T-helper 9 cell (primary cell): Measurements from ENCODE around the gene CLDN15.
A peak's percentile ranks its signal among the peaks of the same experiment; 100 is the strongest.
"Not testable (repeated sequence)": the region's sequence is repeated elsewhere in the genome, so short reads cannot be mapped to it uniquely, and the experiment has no call there.

Experiments
- DNase-seq: peaks from one replicate; pipeline ENCODE4 v3.0.0-alpha.2; 2020
- total RNA-seq, 2 donors: gene quantifications; one replicate each; lab custom pipeline; 2026; lab: John Stamatoyannopoulos, UW

CLDN15 gene, protein sequence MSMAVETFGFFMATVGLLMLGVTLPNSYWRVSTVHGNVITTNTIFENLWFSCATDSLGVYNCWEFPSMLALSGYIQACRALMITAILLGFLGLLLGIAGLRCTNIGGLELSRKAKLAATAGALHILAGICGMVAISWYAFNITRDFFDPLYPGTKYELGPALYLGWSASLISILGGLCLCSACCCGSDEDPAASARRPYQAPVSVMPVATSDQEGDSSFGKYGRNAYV
- total RNA-seq = 14.5 to 24.8 reads per million in 2 donors

DNA sequence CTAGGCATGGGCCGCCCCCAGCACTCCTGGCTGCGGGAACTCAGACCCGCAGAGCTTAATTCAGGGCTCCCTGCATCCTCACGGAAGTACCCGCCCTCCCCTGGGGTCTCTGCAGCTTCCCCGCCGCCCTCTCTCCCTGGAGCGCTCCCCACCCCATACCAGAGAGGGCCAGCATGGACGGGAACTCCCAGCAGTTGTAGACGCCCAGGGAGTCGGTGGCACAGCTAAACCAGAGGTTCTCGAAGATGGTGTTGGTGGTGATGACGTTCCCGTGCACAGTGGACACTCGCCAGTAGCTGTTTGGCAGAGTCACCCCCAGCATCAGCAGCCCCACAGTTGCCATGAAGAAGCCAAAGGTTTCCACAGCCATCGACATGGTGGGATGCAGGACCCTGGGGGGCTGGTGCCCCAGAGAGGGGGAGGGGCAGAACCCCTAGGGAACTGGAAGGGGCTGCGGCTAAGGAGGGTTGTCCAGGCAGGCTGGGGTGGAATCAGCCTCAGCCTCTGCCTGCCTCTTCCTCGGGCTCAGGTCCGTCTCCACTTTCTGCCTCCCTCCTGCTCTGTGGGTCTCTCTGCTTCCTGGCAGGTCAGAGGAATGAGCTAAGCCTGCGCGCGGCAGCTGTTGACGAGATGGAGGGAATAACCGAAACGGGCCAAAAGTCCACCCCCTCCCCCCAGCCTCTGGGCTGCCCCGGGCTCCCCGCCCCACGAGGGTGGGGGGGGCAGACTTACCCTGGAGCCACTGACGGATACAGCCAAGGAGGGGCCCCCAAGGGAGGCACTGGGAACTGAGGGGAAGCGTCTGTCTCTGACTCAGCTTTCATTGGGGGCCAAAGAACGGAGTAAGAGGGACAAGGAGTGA lies at the start of gene CLDN15:
CLDN15 (minus strand) TSS at position 597 of the 862 bp plus-strand sequence; CDS start at position 376, 221 bp downstream.
- DNase-seq = no peak

DNA sequence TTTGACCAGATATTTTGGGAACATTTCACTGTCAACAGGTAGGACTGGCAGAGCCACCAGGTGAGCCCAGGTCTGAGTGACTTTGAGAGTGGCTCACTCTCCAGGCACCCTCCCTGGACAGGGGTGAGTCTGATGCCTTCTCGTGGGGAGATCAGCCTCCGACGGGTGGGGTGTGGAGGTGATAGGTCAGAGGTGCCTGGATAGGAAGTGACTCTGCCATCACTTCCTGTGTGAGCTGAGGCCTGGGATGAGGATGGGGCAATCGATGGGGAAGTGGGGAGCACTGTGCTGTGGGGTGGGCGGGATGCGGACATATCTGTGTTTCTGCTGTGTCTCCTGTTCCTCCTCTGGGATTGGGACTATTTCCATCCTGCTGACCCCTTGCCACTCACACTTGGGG lies 49.4 kb upstream of the CLDN15 start:
- no peak for DNase-seq

DNA sequence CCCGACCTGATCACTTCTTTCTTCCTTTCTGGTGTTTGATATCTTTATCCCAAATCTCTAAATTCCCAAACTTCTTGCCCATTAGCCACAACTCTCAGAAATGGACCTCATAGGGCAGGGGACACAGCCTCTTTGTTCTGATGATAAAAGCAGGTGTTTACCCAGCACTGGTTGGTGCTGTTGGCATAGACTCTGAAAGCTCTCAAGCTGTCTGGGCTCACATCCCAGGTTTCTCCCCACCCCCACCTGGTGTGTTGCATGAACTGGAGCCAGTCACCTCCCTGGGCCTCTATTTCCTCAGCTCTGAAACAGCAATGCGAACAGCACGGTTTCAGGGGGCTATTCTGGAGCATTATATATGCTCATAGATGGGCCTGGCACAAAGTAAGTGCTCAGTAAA lies 48.3 kb upstream of the CLDN15 start:
- not testable (repeated sequence) for DNase-seq

DNA sequence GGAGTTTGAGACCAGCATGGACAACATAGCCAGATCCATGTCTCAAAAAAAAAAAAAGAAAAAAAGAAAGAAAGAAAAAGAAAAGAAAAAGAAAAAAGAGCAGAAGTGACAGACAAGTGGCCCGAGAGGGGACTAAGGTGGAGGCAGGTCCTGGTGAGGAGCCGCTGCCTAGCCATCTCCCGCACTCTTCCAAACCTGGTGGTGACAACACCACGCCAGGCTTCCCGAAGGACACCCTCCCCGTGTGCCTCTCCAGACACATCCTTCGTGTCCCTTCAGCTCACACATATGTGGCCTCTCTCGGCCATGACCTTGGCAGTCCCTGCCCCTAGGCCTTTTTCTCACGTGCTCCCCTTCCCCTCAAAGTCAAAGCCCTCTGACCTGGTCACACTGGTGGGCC lies 47.6 kb upstream of the CLDN15 start:
- no peak for DNase-seq

DNA sequence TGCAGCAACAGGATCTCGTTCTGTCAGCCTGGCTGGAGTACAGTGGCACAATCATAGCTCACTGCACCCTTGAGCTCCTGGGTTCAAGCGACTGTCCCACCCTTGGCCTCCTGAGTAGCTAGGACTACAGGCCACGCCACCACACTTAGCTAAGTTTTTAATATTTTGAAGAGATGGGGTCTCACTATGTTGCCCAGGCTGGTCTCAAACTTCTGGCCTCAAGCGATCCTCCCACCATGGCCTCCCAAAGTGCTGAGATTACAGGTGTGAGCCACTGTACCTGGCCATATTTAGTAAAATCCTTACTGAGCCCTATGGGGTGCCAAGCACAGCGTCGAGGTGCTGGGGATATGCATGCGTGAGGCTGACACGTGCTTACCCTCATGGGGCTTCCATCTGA lies 43.3 kb upstream of the CLDN15 start:
- DNase-seq = not testable (repeated sequence)

DNA sequence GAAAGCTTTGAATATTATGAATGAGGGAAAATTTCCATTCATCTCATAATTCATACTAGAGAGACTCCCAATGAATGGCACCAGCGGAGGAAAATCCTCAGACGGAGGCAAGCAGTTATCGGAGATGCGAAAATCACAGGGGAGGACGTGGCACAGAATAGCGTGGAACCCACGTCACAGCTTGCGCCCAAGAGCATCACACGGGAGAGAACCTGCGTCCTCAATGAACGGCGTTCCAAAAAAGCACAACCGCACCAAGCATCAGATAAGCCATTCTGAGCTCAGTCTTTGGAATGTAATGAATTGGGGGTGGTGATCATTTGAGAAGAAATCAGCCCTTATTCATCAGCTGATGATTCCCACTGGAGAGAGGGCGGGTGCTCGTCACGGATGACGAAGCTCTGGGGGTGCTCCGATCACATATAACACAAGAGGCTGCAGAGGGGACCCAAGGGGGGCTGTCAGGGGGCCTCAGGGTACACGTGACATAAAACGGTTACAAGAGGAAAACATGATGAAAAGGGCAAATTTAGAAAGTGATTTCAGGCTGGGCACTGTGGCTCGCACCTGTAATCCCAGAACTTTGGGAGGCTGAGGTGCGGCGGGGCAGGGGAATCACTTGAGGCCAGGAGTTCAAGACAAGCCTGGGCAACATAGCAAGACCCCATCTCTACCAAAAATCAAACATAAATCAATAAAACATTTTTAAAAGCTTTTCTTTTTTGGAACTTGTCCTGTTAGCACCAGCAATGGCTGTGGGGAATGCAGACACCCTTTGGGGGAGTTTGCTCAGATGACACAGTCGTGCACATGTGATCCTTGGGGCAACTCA lies 41.1 kb upstream of the CLDN15 start:
- no peak for DNase-seq

DNA sequence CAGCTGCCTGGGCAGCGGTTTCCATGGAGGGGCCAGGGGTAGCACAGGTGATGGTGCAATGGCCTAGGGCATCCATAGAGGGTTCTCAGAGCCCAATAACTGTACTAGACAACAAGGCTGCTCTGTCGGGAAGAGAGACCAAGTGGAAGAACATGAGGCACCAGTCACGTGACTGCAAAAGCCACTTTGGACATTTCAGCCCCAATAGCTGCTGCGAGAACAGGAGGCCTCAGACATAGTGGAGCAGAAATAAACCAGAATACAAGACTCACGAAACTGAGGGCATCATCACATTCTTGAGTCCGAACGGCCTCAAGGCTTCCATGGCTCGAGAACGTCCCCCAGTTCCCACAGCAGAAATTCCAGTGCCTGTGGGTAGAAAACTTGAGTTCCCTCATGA lies 39.6 kb upstream of the CLDN15 start:
- DNase-seq = no peak

DNA sequence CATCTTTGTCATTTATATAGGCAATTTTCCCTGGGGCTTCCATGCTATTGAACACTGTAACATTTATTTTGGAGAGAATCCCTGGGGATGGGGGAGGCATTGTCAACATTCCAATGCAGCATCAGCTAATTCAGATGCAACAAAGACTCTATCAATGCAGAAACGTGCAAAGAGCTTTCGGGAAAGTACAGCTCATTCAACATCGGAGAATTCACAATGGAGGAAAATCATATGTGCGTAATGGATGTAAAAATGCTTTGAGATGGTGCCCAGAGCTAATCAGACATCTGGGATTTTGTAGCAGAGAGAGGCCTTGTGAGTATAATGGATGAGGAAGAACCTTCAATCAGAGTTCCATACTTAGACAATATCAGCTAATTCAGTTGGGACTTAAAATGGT lies 35.6 kb upstream of the CLDN15 start:
- DNase-seq = no peak

DNA sequence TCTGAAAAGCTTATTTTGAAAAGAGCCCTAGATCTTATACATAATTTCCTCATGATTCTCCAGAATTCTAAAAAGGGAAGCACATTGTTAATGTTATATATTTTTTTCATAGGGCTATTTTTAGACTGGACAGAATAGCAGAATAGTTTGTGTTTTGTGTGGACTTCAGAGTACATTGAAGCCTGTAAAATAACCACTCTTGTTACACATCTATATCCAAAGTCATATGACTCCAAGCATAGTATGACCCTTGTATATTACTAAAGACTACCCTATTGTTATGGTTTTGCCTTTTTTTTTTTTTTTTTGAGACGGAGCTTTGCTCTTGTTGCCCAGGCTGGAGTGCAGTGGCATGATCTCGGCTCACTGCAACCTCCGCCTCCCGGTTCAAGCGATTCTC lies 33.4 kb upstream of the CLDN15 start:
- DNase-seq = no peak

DNA sequence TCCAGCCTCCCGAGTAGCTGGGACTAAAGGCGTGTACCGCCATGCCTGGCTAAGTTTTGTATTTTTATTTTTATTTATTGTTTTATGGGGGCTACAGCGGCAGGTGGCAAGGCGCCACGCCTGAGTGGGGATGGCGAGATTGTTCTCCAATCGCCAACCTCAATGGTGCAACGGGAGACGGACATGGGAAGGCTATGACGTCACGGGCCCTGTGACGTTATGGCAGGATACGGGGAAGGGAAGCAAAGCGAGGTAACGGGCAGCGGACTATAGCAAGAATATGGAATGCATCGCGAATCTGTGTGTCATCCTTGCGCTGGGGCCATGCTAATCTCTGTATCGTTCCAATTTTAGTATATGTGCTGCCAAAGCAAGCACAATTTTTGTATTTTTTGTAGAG lies 32.1 kb upstream of the CLDN15 start:
- no peak for DNase-seq

DNA sequence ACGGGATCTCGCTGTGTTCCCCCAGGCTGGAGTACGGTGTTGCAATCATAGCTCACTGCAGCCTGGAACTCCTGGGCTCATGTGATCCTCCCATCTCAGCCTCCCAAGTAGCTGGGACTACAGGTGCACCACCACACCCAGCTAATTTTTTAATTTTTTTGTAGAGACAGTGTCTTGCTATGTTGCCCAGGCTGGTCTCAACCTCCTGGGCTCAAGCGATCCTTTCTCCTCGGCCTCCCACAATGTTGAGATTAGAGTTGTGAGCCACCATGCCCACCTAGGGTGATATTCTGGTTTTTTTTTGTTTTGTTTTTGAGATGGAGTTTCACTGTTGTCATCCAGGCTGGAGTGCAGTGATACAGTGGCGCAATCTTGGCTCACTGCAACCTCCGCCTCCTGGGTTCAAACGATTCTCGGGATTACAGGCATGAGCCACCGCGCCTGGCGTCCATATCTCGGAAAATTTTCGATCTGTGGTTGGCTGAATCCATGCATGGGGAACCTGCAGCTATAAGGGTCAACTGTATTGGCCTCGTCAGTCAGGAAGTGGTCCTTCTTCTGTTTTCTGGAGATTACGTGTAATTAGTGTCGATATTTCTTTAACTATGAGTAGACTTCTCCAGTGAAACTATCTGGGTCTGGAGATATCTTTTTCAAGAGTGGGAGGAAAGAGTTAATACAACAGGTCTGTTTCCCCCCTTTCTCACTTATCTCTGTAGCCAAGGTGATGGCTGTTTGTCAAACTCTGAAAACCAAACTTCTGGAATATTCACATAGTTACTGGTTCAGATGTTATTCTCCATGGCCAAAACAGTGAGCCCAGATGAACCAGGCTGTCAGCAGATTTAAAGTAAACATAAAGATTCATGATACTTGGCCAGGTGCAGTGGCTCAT lies 28.3 kb upstream of the CLDN15 start:
- no peak for DNase-seq

DNA sequence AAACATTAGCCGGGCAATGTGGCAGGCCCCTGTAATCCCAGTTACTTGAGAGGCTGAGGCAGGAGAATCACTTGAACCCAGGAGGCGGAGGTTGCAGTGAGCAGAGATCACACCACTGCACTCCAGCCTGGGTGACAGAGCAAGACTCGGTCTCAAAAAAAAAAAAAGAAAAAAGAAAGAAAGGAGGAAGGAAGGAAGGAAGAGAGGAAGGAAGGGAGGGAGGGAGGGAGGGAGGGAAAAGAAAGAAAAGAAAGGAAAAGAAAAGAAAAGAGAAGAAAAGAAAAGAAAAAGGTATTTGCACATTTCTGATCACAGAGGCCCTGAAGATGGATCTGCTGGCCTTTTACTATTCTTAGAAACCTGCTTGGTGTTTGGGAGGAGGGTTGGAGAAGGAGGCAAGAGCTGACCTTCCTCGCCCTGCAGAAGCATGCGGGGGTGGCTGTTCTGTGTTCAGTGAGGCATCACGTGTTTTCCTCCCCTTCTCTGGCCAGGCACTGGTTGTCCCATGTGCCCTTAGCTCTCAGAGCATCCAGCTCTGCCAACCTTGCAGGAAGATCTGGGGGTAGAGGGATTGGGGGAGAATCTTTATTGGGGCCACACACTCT lies 26.6 kb upstream of the CLDN15 start:
- DNase-seq = not testable (repeated sequence)

DNA sequence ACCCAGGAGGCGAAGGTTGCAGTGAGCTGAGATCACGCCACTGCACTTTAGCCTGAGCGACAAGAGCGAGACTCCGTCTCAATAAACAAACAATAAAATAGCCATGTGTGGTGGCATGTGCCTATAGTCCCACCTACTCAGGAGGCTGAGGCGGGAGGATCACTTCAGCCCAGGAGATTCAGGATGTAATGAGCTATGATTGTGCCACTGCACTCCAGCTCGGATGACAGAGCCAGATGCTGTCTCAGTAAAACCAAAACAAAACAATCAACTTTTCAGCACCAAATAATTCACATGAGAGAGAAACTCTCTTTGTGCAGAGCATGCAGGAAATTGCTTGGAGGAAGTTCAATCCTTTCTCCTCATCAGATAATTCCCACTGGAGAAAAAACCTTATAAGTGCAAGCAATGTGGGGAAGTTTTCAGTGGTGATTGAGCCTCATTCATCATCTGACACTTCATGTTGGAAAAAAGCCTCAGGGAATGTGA lies 20.7 kb upstream of the CLDN15 start:
- DNase-seq = no peak

DNA sequence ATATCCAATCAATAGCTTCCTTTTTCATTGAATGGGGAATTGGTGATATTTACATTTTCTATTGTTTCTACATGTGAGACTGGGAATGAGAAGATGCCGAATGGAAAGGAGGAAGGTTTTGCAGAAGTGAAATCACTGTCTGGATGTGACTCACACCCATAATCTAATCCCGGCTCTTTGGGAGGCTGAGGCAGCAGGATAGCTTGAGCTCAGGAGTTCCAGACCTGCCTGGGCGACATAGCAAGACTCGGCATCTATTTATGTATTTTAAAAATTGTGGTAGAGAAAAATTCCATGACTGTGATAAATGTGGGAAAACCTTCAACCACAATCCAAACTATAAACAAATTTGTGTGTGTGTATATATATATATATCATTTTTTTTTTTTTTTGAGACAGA lies 18.2 kb upstream of the CLDN15 start:
- DNase-seq = no peak

DNA sequence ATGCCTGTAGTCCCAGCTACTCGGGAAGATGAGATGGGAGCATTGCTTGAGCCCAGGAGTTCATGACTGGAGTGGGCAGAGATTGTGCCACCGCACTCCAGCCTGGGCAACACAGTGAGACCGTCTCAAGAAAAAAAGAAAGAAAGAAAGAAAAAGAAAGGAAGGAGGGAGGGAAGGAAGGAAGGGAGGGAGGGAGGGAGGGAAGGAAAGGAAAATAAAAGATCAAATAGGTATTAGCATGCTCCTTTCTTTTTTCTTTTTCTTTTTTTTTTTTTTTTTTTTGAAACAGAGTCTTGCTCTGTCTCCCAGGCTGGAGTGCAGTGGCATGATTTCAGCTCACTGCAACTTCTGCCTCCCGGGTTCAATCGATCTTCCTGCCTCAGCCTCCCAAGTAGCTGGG lies 15.6 kb upstream of the CLDN15 start:
- not testable (repeated sequence) for DNase-seq

DNA sequence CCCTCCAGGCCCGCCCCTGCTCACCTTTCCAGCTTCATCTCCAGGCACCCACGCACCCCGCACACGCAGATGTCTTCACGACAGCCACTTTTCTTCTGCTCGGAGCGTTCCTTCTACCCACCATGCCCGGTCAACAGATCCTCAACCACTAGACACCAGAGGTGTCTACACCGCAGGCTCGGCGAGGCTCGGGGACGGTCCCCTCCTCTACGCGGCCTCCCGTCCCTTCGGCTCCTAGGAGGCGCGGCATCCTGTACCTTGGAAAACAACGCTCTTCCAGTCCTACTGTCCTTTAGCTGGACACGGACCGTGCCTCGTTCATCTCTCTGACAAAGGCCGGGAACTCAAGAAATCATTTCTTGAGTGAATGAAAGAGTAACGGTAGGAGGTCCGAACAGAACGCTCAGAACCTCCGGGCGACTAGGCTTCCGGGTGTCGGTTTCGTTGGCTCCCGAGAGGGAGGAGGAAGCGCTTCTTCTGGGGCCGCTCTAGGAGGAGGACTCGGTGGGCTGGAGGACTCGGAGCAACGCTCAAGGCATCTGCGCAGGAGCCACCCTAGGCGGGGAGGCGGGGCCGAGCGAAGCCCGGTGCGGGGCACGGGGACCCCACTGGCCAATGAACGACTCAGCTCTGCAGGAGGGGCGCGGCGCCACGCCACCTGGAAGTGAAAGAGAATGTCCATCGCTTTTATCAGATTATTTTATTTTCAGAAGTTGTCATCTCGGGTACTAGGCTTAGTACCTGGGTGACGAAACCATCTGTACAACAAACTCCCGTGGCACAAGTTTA lies 14.5 kb upstream of the CLDN15 start:
- DNase-seq = peak; percentile 99

DNA sequence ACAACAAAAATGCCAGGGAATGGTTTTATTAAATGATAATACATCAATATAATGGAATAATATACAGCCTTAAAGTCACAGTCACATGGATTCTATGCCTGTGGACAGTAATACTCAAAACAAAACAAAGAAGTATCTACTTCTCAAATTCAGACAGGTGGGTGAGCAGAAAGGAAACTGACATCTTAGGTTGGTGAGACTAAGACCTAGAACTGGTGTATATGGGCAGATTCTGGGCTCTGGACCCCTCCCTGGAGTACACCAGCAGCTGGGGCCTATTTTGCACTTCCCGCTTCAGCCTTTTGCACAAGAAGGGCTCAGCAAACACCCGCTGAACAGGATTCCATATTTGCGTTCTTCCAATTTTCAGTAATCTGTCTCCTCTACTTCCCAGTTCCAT lies 12.7 kb upstream of the CLDN15 start:
- no peak for DNase-seq

DNA sequence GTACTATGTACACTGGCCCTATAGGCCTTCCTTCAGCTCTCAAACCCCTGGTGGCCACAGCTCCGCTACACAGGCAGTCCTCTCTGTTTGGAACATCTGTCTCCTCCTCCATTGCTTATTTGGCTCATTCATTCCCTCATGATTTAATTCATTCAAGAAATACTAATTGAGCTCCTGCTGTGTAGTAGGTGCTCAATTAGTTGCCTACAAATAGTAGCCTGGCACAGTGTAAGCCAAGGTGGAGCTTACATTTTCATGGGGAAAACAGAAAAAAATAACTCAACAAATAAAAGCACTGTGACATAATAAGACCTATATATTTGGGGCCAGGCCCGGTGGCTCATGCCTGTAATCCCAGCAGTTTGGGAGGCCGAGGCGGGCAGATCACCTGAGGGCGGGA lies 10.7 kb upstream of the CLDN15 start:
- DNase-seq = no peak

DNA sequence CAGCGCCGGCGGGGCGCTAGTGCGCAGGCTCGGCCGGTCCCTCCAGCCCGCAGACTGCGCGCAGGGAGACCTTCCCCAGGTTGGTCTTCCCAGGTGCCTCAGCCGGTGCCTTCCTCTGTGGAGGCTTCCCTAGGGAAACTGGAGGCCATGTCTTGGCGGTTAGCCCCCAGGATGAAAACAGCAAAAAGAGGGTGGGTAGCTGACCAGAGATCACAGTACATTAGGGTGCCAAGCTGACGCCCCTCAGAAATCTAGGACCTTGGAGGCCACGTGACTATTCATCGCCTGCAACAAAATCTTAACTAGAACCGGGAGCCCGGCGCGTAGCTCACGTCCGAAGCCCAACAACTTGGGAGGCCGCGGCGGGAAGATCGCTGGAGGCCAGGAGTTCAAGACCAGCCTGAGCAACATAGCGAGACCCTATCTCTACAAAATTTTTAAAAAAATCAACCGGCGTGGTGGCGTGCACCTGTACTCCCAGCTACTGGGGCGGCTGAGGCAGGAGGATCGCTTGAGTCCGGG lies 7.6 kb upstream of the CLDN15 start:
- DNase-seq = peak; percentile 6

DNA sequence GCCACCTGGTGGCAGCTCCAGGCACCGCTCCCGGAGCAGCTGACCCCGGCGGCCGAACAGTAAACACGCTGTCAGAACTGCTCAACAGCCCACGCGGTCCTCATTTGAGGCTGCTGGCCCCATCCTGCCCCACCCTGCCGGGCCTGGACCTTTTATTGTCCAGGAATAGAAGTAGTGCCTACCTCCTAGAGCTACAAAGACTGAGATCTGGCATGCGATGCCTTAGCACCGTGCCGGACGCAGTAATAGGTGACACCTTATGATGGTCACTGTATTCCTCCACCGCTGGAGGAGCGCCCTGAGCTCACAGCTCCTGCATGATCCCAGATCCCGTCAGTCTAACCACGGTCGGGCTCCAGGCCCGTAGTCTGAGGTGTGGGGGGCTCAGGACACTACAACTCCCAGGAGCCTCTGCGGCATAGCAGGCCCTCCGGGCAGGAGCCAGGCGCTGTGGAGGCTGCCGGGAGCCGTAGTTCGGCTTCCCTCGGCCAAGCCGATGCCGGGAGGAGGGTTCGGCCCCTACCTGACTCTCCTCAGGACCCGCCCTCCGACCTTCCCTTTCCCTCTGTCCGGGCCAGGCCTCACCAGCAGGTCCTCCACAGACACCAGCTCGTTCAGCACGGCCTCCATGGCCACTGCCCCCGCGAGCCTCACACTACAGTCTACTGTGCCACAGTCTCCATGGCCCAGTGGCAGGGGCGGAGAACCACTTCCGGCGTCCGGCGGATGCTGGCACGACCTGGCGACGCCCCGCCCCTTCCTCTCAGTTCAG lies 7.0 kb upstream of the CLDN15 start, which contains the start of gene FIS1:
FIS1 (minus strand) TSS at position 707 of the 772 bp plus-strand sequence; CDS start at position 630, 77 bp downstream.
- DNase-seq = peak; percentile 88
